PC-3 (cell line): ENCODE measurements around the gene RALGDS. TPM values are rescaled to one million over a fixed set of nuclear protein-coding genes. Genes with fewer than 3 reads are reported as not detected.

Experiments
- ATAC-seq: fragments of 200-7000 bp; cut with Tn5 transposase; 2 replicates; pipeline ENCODE4 v1.9.1; 2020; ENCODE audit warnings: mild to moderate bottlenecking, moderate library complexity
- BruUV-seq: library from RNA; stranded (reverse); fragments of 400-500 nt; replicated peaks from 2 replicates; lab custom pipeline; 2021; lab: Mats Ljungman, UMichigan
- CTCF ChIA-PET: fragments of 300-600 bp; sonication (Branson Sonifier 250); formaldehyde crosslinking; loops from one replicate; lab custom pipeline; 2022; ENCODE audit warnings: antibody characterized with exemption; lab: Charles Lee
- POLR2A ChIA-PET: fragments of 300-600 bp; sonication (Branson Sonifier 250); formaldehyde crosslinking; loops from one replicate; lab custom pipeline; 2022; ENCODE audit warnings: antibody characterized with exemption; ENCODE audit not compliant: unreplicated experiment; lab: Charles Lee
- DNase-seq: peaks from one replicate; pipeline ENCODE4 v3.0.0-alpha.2; 2015
- H2AFZ ChIP-seq: fragments of 300-600 bp; sonication (generic); 2 replicates; pipeline ENCODE4 v1.6.0; 2016; ENCODE audit warnings: antibody characterized with exemption, low read length
- H3F3A ChIP-seq: fragments of 300-600 bp; sonication (generic); one replicate; pipeline ENCODE4 v1.6.0; 2017; ENCODE audit warnings: antibody characterized with exemption, low read length, control low read depth, mild to moderate bottlenecking; ENCODE audit not compliant: unreplicated experiment
- H3K27ac ChIP-seq: fragments of 300-600 bp; sonication (generic); 2 replicates; pipeline ENCODE4 v1.5.1; 2016; ENCODE audit warnings: mild to moderate bottlenecking, low read length
- H3K27me3 ChIP-seq: fragments of 300-600 bp; sonication (generic); 2 replicates; pipeline ENCODE4 v1.6.1; 2016; ENCODE audit warnings: low read length, mixed read lengths
- H3K36me3 ChIP-seq: fragments of 300-600 bp; sonication (generic); 2 replicates; pipeline ENCODE4 v1.6.1; 2016; ENCODE audit warnings: low read depth, mixed run types, low read length, mixed read lengths
- H3K4me1 ChIP-seq: fragments of 300-600 bp; sonication (generic); 2 replicates; pipeline ENCODE4 v1.5.1; 2016; ENCODE audit warnings: low read length; ENCODE audit not compliant: insufficient read depth
- H3K4me2 ChIP-seq: fragments of 300-600 bp; sonication (generic); 2 replicates; pipeline ENCODE4 v1.6.0; 2016; ENCODE audit warnings: low read length
- H3K4me3 ChIP-seq: fragments of 300-600 bp; sonication (generic); 2 replicates; pipeline ENCODE4 v1.5.1; 2016; ENCODE audit warnings: mild to moderate bottlenecking, low read length, mixed read lengths
- H3K79me2 ChIP-seq: fragments of 300-600 bp; sonication (generic); 2 replicates; pipeline ENCODE4 v1.6.1; 2017; ENCODE audit warnings: low read length, mixed read lengths
- H3K9ac ChIP-seq: fragments of 300-600 bp; sonication (generic); 2 replicates; pipeline ENCODE4 v1.6.0; 2016; ENCODE audit warnings: mild to moderate bottlenecking, low read length
- H3K9me2 ChIP-seq: fragments of 300-600 bp; sonication (generic); replicated peaks from 2 replicates; pipeline ENCODE4 v1.6.1; 2016; ENCODE audit warnings: mixed run types, low read length, mixed read lengths
- H3K9me3 ChIP-seq: fragments of 300-600 bp; sonication (generic); 2 replicates; pipeline ENCODE4 v1.6.1; 2016; ENCODE audit warnings: low read length, mixed read lengths
- H4K20me1 ChIP-seq: fragments of 300-600 bp; sonication (generic); 2 replicates; pipeline ENCODE4 v1.6.1; 2016; ENCODE audit warnings: low read length, mixed read lengths
- CTCF ChIP-seq: fragments of 300-600 bp; sonication (generic); conservative IDR thresholded peaks from 2 replicates; pipeline ENCODE4 v1.5.1; 2017; ENCODE audit warnings: antibody characterized with exemption, low read depth, mild to moderate bottlenecking, low read length
- EZH2 ChIP-seq: fragments of 300-600 bp; sonication (generic); IDR thresholded peaks from one replicate; pipeline ENCODE4 v1.6.1; 2017; ENCODE audit warnings: antibody characterized with exemption, mild to moderate bottlenecking, low read length; ENCODE audit not compliant: unreplicated experiment
- EZH2phosphoT487 ChIP-seq: fragments of 300-600 bp; sonication (generic); IDR thresholded peaks from 2 replicates; pipeline ENCODE4 v1.6.1; 2018; ENCODE audit warnings: mild to moderate bottlenecking, antibody characterized with exemption, low read length, borderline replicate concordance
- intact Hi-C: fragments of 100-400 bp; cut with micrococcal nuclease; formaldehyde crosslinking; loops from 2 replicates; pipeline ENCODE4 v1.9.0; 2023
- total RNA-seq: library from RNA; depleted of rRNA; stranded (reverse); fragments of >200 nt; gene quantifications from 2 replicates; pipeline ENCODE4 v1.2.3, GENCODE V29; 2014

The RALGDS gene
- total RNA-seq, 1 experiment from 2014 or later = 32.2 TPM

GRCh38 chr9:133167096-133167730, 46.2 kb upstream of the RALGDS start:
- Histone ChIP-seq H3K4me1 (no peaks in the 10 kb centered on the region), H3K9me3 (no peaks in the 10 kb centered on the region), H3K27ac (no peak overlapping the region), H3K79me2 (no peaks in the 10 kb centered on the region), H3K9me2 (no peaks in the 10 kb centered on the region), H4K20me1 (no peaks in the 10 kb centered on the region), H3K4me3 (no peak overlapping the region), H3K27me3 (no peaks in the 10 kb centered on the region), H2AFZ (no peak overlapping the region), H3K9ac (no peak overlapping the region), H3K4me2 (no peak overlapping the region), H3K36me3 (no peaks in the 10 kb centered on the region), H3F3A (no peaks in the 10 kb centered on the region)
- ATAC-seq = no peak
- POLR2A ChIA-PET = no interaction called here
- TF ChIP-seq CTCF (no peak), EZH2 (no peak)
- no TSS peak for BruUV-seq
- intact Hi-C loops = no loop called here
- no peak for DNase-seq
- CTCF ChIA-PET = no interaction called here

GRCh38 chr9:133166392-133166791, 45.4 kb upstream of the RALGDS start:
- no peaks in the 10 kb centered on the region for H3K9me2 ChIP-seq
- H3K9me3 ChIP-seq = no peaks in the 10 kb centered on the region
- ATAC-seq (no peak), DNase-seq (no peak)
- no peaks in the 10 kb centered on the region for H3K36me3 ChIP-seq
- no peaks in the 10 kb centered on the region for H3K27me3 ChIP-seq
- no peaks in the 10 kb centered on the region for H3K4me1 ChIP-seq
- no peaks in the 10 kb centered on the region for H4K20me1 ChIP-seq
- intact Hi-C loops = no loop called here
- no TSS peak for BruUV-seq
- no peak overlapping the region for H3K4me2 ChIP-seq
- ChIA-PET CTCF (no interaction called here), POLR2A (no interaction called here)
- H3F3A ChIP-seq = no peaks in the 10 kb centered on the region
- no peak overlapping the region for H3K4me3 ChIP-seq
- H3K27ac ChIP-seq = no peak overlapping the region
- H3K79me2 ChIP-seq = no peaks in the 10 kb centered on the region
- TF ChIP-seq CTCF (no peak), EZH2phosphoT487 (no peak), EZH2 (no peak)
- no peak overlapping the region for H3K9ac ChIP-seq
- H2AFZ ChIP-seq = no peak overlapping the region

- Histone ChIP-seq H3K4me3 (no peak overlapping the region), H3K9ac (no peak overlapping the region), H3K9me3 (no peaks in the 10 kb centered on the region), H3K27me3 (no peaks in the 10 kb centered on the region), H3K27ac (no peak overlapping the region), H3K4me1 (no peaks in the 10 kb centered on the region), H3F3A (no peaks in the 10 kb centered on the region), H3K36me3 (no peaks in the 10 kb centered on the region), H4K20me1 (no peaks in the 10 kb centered on the region), H2AFZ (no peak overlapping the region), H3K79me2 (no peaks in the 10 kb centered on the region), H3K9me2 (no peaks in the 10 kb centered on the region), H3K4me2 (no peak overlapping the region)
- intact Hi-C loops = no loop called here
- CTCF ChIA-PET = no interaction called here
- no peak for TF ChIP-seq CTCF
- TF ChIP-seq EZH2phosphoT487 = no peak
- no peak for TF ChIP-seq EZH2
- BruUV-seq = no TSS peak
- ATAC-seq (no peak), DNase-seq (no peak)
- POLR2A ChIA-PET = no interaction called here
Observed at GRCh38 chr9:133165452-133165730, 44.4 kb upstream of the RALGDS start.
